Occipital lobe (tissue), 2 donors: Measurements from ENCODE around the gene SLC16A9. TPM values are rescaled to one million over a fixed set of nuclear protein-coding genes. Genes with fewer than 3 reads are reported as not detected.
A peak's percentile ranks its signal among the peaks of the same experiment; 100 is the strongest.
"Not testable (repeated sequence)": the region's sequence is repeated elsewhere in the genome, so short reads cannot be mapped to it uniquely, and the experiment has no call there.

ENCODE experiments used
- DNase-seq: peaks from one replicate; lab custom pipeline; 2025; lab: John Stamatoyannopoulos, UW
- total RNA-seq: library from RNA; depleted of rRNA; stranded (reverse); fragments of >200 nt; gene quantifications from one replicate; pipeline ENCODE4 v1.2.3, GENCODE V29; 2014

Gene SLC16A9, protein sequence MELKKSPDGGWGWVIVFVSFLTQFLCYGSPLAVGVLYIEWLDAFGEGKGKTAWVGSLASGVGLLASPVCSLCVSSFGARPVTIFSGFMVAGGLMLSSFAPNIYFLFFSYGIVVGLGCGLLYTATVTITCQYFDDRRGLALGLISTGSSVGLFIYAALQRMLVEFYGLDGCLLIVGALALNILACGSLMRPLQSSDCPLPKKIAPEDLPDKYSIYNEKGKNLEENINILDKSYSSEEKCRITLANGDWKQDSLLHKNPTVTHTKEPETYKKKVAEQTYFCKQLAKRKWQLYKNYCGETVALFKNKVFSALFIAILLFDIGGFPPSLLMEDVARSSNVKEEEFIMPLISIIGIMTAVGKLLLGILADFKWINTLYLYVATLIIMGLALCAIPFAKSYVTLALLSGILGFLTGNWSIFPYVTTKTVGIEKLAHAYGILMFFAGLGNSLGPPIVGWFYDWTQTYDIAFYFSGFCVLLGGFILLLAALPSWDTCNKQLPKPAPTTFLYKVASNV
- total RNA-seq: 11.4 TPM

DNA sequence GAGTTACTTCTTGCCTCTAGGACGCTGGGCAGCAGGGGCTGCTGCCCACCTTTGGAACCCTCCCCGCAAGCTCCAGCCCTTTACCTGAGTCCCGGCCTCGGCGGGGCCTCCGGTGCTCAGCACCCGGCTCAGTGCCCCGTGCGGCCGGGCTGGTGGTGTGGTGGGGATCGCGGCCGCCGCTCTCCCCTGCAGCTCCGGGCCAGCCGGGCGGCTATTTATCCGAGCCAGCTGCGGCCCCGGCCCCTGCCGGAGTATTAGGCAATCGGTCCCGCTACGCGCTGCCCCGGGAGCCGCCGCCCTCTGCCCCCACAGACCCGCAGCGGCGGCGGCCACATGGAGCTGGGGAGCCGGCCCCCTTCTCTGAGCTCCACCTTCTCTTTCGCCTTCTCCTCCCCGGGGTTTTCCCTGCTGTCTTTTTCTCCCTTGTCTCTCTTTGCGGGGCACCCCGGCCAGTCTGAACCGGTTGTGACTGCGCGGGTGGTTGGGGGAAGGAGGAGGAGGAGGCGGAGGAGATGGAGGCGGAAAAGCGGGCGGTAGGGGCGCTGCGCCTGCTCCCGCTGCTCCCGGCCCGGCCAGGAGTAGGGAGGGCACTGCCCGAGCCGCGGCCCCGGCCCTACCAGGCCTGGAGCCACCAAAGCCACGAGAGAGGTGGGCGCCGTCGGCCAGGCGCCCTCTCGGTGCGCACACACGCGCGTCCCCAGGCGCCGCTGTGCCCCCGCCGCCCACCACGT, at the start of gene SLC16A9:
Gene SLC16A9, minus strand, starts transcription at position 456 of the 731 bp plus-strand sequence. CDS start 25,559 bp downstream, outside the sequence.
- DNase-seq: peak; percentile 58

DNA sequence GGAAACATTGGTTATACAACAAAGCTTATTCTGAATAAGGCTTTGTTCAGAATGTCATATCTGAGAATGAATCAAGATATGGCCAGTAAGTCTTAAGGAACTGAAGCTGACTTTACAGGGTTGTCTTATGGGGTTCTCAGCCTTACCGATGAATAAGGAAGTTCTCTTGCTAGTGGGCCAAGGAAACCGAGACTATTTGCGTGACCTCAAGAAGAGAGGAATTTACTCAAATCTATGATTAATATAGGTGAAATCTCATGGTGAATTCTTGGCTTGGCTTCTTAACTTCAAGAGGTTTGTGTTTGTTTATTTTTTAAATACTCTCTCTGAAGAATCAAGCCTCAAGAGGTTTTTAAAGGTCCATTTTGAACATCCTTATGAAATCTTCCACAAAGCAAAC, 48.3 kb upstream of the SLC16A9 start:
- DNase-seq: no peak

DNA sequence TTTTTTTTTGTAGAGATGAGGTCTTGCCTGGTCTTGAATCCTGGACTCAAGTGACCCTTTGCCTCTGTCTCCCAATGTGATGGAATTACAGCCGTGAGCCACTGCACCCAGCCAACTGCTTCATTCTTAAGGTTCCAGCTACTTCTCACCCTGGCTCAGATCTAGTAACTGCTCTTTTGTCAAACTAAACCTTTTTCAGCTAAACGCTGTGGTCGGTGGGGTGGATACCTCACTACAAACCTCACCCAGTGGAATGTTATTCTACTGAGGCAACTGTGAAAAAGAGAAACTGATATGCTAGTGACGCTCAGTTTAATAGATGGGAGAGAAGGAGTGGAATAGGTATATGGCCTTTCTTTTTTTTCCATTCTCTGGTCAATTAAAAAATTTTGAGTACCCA, 45.3 kb upstream of the SLC16A9 start:
- no peak for DNase-seq

DNA sequence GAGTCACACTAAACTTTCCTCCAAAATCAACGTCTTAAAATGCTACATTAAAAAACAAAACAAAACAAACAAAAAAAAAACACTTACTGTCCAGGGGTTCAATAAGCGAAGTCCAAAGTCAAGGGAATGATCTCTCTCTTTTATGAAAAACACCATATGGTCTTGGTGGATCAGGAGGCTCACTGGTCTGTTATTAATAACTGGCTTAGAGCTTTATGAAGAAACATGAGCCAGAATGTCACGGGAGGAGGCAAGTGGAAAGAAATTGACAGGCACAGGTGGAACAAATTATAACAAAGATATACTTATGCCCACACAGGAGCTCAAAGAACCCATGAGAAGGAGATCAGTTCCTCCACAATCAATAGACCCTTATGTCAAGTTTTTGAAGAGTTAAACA, 43.6 kb upstream of the SLC16A9 start, which contains the start of gene MRLN:
Gene MRLN, minus strand, starts transcription at position 189 of the 400 bp plus-strand sequence.
- DNase-seq: no peak

DNA sequence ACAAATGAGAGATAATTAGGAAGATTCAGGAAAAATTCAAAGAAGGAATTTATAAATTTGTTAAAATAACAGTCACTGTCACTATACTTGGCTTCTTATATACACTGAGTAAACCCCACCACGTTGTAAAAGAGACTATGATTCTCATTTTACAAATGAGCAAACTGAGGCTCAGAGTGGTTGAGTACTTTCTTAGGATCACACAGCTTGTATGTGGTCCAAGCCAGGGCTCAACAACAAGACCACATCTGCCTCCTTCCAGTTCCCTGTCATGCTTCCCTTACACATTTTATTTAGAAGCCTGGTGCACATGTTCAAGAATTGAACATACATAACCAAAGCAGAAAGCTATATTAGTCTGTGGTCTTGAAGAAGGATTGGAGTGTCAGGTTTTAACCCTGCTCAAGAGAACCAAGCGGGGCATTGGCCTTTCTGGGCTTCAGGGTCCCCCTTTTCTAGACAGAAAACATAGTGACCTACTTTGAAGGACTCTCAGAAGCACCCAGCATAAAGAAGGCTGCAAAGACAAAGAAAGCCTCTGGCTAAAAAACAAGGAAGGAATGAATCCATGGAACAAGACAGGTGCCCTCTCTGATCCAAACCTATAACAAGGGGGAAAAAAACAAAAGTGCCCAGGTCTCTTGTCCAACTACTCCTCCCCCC, 42.8 kb upstream of the SLC16A9 start:
- no peak for DNase-seq

DNA sequence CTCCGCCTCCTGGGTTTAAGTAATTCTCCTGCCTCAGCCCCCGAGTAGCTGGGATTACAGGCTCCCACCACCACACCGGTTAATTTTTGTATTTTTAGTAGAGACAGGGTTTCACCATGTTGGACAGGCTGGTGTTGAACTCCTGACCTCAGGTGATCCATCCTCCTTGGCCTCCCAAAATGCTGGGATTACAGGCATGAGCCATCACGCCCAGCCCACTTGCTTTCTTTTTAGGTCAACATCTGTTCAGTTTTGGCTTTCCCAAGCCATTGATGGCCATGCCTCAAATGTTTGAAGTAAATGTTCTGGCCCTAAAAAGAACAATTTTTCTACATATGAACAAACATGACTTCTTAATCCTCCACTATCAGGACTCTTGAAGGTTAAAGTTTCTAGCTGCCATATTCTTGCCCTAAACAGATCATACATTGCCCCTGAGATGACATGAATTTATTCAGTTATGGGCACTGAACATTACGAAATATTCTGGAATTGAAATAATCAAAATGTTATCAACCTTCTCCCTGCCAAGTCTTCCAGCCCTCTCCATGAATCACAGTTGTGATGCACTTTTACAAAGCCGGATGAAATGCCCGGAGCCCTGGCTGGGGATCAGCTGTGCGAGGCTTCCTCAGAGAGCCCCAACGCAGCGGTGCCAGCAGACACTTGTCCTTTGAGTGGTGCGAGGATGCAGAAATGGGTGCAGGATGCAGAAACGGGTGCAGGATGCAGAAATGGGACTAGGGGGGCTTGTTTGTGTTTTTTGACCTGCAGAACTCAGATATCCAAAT, 40.7 kb upstream of the SLC16A9 start:
- no peak for DNase-seq

DNA sequence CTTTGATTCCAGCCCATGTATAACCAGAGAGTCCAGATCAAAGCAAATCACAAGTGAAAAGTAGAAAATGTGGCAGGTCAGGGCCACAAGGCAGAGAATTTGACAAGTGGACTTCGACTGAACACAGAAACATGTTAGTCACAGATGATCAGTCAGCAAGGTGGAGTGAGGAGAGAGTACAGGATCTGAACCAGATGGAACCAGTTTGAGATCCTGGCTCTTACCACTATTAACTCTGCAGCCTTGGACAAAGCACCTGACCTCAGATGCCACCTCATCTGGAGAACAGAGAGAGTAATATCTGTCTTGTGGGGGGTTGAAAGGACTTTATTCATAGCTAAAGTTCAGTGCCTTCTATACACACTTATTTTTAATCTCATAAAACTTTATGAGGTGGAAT, 39.2 kb upstream of the SLC16A9 start:
- DNase-seq: no peak

DNA sequence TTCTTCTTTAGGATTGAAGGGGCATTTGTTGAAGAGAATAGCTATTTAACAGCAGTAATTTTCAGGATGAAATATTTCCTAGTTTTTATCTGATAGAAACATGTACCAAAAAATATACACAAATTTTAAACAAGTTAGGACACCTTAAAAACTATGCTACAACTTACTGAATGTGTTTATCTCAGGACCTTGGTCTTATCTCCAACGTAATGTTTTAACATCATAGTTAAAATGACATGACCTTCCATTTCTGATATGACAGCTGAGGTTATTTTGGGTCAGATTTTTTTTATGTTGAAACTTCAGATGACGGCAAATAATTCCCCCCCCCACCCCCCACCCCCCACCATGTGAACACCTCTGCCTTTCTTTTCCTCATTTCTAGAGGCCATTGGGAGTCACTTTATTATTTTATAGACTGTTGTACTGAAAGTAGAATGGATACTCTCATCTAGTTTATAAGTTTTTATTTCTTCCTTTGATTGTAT, 35.6 kb upstream of the SLC16A9 start:
- no peak for DNase-seq

DNA sequence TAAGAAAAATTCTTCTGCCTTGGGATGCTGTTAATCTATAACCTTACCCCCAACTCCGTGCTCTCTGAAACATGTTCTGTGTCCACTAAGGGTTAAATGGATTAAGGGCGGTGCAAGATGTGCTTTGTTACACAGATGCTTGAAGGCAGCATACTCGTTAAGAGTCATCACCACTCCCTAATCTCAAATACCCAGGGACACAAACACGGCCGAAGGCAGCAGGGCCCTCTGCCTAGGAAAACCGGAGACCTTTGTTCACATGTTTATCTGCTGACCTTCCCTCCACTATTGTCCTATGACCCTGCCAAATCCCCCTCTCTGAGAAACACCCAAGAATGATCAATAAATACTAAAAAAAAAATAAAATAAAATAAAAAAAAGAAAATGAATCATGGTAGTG, 35.1 kb upstream of the SLC16A9 start:
- not testable (repeated sequence) for DNase-seq

DNA sequence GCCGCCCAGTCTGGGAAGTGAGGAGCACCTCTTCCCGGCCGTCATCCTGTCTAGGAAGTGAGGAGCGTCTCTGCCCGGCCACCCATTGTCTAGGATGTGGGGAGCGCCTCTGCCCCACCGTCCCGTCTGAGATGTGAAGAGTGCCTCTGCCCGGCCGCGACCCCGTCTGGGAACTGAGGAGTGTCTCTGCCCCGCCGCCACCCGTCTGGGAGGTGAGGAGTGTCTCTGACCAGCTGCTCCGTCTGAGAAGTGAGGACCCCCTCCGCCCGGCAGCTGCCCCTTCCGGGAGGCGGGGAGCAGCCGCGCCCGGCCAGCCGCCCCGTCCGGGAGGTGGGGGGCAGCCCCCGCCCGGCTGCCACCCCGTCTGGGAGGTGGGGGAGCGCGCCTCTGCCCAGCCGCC, 34.5 kb upstream of the SLC16A9 start:
- not testable (repeated sequence) for DNase-seq

DNA sequence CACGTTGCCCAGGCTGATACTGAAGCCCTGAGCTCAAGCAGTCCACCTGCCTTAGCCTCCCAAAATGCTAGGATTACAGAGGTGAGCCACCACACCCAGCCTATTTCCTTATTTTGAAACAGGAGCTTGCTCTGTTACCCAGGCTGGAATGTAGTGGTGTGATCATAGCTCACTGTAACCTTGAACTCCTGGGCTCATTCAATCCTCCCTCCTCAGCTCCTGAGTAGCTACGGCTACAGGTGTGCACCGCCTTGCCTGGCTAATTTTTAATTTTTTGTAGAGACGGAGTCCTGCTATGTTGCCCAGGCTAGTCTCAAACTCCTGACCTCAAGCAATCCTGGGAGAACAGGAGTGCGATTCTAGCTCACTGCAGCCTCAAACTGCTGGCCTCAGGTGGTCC, 31.9 kb upstream of the SLC16A9 start:
- DNase-seq: no peak

DNA sequence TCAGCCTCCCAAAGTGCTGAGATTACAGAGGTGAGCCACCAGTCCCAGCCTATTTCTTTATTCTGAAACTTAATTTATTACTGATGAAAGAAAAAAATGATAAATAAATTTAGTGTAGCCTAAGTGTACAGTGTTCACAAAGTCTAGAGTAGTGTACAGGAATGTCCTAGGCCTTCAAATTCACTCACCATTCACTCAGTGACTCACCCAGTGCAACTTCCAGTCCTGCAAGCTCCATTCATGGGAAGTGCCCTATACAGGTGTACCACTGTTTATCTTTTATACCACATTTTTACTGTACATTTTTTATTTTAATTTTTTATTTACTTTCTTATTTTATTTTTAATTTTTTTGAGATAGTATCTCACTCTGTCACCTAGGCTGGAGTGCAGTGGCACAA, 31.4 kb upstream of the SLC16A9 start:
- no peak for DNase-seq

DNA sequence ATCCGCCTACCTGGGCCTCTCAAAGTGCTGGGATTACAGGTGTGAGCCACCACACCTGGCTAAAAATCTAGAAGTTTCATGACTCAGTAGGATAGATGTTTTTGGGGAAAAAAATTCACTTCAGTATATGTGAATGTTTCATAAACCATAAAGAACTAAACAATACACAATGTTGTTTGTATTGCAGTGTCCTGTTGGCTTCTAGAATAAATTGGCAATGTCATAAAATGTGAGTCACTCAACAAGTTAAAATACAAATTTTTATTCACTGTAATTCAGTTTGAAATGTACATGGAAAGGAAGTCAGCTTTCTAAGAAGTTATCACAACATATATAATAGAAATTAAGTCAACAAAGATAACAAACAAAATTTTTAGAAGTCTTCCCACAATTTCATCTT, 27.1 kb upstream of the SLC16A9 start:
- DNase-seq: no peak

DNA sequence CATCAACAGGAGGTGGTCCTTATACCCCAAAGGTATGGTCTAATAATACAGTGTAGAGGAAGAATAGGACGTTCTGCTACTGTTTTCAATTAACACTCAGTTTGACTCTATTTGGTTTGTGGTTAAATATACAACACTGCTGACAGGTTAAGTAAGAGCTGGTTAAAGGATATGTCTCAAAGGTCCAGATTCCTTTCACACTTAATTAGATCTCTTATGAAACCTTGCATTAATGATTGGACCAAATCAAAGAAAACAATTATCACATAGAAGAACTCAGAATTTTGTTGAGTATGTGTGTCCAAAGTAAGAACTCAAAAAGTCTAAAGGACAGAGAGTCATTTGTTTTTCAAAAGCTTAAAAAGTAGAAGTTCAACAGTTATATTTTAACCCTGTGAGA, 25.6 kb upstream of the SLC16A9 start:
- DNase-seq: no peak

DNA sequence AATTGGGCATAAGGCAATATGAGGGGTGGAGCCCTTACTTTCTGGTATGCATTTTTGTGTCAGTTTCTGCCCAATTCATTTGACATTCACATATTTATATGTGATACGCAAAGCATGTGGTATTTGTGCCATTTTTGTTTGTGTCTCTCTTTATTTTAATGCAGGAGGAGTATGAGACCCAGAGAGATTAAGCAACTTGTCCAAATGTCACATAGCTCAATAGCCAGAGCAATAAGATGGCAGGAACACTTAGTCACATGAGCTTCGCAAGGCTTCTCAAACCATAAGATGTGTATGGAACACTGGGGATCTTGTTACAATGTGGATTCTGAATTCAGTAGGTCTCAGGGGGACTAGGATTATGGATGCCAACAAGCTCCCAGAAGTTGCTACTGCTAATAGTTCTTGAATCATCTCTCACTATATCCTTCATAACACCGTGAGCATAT, 24.4 kb upstream of the SLC16A9 start:
- no peak for DNase-seq

DNA sequence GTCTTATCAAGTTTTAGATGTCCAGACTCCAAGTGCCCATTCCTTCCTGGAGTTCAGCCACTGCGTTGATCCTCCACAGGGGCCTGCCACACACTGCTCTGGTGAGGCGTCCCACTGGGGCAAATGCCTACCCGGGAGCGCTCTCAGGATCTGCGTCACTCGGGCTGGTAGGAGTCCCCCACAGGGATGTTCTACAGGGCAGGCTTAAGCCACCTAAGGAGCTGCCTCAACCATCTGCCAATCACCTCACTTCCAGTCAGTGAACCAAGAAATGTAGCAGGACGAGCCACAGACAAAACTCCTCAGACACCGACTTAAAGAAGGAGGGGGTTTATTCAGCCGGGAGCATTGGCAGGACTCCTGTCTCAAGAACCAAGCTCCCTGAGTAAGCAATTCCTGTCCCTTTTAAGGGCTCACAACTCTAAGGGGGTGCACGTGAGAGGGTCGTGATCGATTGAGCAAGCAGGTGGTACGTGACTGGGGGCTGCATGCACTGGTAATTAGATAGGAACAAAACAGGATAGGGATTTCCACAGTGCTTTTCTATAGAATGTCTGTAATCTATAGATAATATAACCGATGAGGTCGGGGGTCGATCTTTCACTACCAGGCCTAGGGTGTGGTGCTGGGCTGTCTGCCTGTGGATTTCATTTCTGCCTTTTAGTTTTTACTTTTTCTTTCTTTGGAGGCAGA, 23.8 kb upstream of the SLC16A9 start:
- not testable (repeated sequence) for DNase-seq

DNA sequence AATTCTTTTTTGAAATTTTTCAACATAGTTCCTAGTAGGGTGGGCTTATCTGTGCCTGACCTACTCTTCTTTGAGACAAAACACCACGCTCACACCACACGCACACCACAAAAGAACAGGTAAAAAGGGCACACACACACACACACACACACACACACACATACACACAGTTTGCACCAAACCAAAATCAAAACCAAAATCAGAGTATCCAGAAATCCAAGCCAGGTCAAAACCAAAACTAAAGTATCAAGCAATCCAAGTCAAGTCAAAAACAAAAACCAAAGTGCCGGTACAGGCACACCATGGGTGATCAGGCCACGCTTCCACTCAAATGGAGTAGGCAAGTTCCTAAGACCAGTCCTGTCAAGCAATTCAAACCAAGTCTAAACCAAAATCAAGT, 23.2 kb upstream of the SLC16A9 start:
- not testable (repeated sequence) for DNase-seq

DNA sequence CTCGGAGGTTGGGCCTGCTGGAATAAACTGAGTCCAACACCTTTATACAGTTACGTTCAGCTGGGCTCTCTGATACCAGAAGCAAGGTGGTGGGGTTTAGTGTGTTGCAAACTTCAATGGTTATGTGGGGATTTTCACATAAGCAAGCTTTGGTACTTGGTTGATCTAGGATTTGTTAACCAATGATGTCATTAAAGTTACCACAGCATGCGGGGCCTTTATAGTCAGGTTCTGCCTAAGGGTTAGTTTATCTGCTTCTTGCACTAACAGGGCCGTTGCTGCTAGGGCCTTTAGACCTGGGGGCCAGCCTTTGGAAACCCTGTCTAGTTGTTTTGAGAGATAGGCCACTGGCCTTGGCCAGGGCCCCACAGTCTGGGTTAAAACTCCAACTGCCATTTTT, 19.5 kb upstream of the SLC16A9 start:
- DNase-seq: not testable (repeated sequence)

DNA sequence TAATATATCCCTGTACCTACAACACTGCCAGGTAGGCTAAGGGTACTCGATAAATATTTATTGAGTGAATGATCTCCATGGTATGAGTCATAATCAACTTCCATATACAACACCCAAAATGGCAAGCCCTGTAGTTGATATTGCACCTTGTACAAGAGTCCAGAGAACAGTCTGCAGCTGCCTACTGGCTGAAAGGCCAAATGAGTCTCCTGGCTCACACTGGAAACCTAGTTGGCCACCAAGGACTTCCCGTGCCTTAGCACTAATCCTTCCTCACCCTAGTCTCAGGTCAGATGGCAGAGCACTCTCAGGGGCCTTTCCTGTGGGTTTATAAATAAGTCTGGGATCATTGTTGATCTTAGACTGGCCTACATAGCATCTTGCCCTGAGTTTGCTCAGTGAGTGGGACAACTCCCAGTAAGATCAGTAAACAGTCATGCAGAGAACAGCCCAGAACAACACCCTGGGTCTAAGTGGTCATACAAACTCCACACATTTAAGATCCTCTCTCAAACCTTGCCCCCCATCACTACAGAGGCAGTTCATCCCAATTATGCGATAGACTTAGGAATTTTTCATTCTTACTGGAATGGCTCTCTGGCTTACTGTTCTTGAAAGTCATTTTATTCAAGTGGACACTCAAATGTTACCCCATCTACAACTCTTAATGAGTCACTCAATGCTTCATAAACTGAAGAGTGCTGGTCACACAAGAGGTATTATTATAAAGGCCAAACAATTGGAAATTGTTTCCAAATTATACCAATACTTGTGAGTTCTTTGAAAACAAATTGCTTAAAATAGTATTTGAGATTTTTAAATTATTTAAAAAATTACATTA, 14.7 kb upstream of the SLC16A9 start:
- no peak for DNase-seq
